Measurements from ENCODE around the gene MOSMO.

MOSMO gene

GRCh38 chr16:22007509-22008214, at the start of gene MOSMO:
TSS of gene MOSMO (plus strand) at chr16:22008111. CDS start at chr16:22008302, 191 bp downstream.
- peak; percentile 74 for DNase-seq (ENCODE audit: low read depth)

- no peak for DNase-seq (ENCODE audit: low read depth)
Measured at GRCh38 chr16:21959050-21959449, 48.9 kb upstream of the MOSMO start.

GRCh38 chr16:21962475-21962874, 45.4 kb upstream of the MOSMO start:
- no peak for DNase-seq (ENCODE audit: low read depth)

GRCh38 chr16:21963887-21964286, 44.0 kb upstream of the MOSMO start:
- no peak for DNase-seq (ENCODE audit: low read depth)

- no peak for DNase-seq (ENCODE audit: low read depth)
Measured at GRCh38 chr16:21964353-21964752, 43.6 kb upstream of the MOSMO start.

- DNase-seq (ENCODE audit: low read depth): no peak
Measured at GRCh38 chr16:21971856-21972255, 36.1 kb upstream of the MOSMO start.

- no peak for DNase-seq (ENCODE audit: low read depth)
Measured at GRCh38 chr16:21973945-21974344, 34.0 kb upstream of the MOSMO start.

- DNase-seq (ENCODE audit: low read depth): no peak
Measured at GRCh38 chr16:21980032-21980431, 27.9 kb upstream of the MOSMO start.

- DNase-seq (ENCODE audit: low read depth): peak; percentile 10
Measured at GRCh38 chr16:21982108-21982507, 25.8 kb upstream of the MOSMO start.

- DNase-seq (ENCODE audit: low read depth): no peak
Measured at GRCh38 chr16:21984062-21984461, 23.8 kb upstream of the MOSMO start.

GRCh38 chr16:21985524-21985923, 22.4 kb upstream of the MOSMO start:
- DNase-seq (ENCODE audit: low read depth): no peak

GRCh38 chr16:21986692-21987246, 21.1 kb upstream of the MOSMO start:
- DNase-seq (ENCODE audit: low read depth): no peak

GRCh38 chr16:21987498-21987897, 20.4 kb upstream of the MOSMO start:
- DNase-seq (ENCODE audit: low read depth): no peak

GRCh38 chr16:21989133-21989532, 18.8 kb upstream of the MOSMO start:
- no peak for DNase-seq (ENCODE audit: low read depth)

- DNase-seq (ENCODE audit: low read depth): no peak
Measured at GRCh38 chr16:21989751-21990150, 18.2 kb upstream of the MOSMO start.

GRCh38 chr16:21990381-21990944, 17.4 kb upstream of the MOSMO start:
- no peak for DNase-seq (ENCODE audit: low read depth)

GRCh38 chr16:21991621-21992020, 16.3 kb upstream of the MOSMO start:
- no peak for DNase-seq (ENCODE audit: low read depth)

- no peak for DNase-seq (ENCODE audit: low read depth)
Measured at GRCh38 chr16:21994856-21995465, 12.9 kb upstream of the MOSMO start.

GRCh38 chr16:21996923-21997696, 10.8 kb upstream of the MOSMO start:
- no peak for DNase-seq (ENCODE audit: low read depth)

GRCh38 chr16:21997697-21998480, 10.0 kb upstream of the MOSMO start:
- DNase-seq (ENCODE audit: low read depth): no peak

- peak; percentile 75 for DNase-seq (ENCODE audit: low read depth)
Measured at GRCh38 chr16:22001591-22001990, 6.3 kb upstream of the MOSMO start.

- peak; percentile 53 for DNase-seq (ENCODE audit: low read depth)
Measured at GRCh38 chr16:22002047-22002446, 5.9 kb upstream of the MOSMO start.
